Stimulated activated CD4-positive, alpha-beta T cell treated with anti-CD3 and anti-CD28 coated beads, Interleukin-1b, Interleukin-23, amount 100 ng/mL, for 48 hours (primary cell): Measurements from ENCODE around the gene TMEM8B.
A peak's percentile ranks its signal among the peaks of the same experiment; 100 is the strongest.
"Not testable (repeated sequence)": the region's sequence is repeated elsewhere in the genome, so short reads cannot be mapped to it uniquely, and the experiment has no call there.

Source experiments
- DNase-seq: peaks from one replicate; pipeline ENCODE4 v3.0.0-alpha.2; 2020

TMEM8B gene

DNA sequence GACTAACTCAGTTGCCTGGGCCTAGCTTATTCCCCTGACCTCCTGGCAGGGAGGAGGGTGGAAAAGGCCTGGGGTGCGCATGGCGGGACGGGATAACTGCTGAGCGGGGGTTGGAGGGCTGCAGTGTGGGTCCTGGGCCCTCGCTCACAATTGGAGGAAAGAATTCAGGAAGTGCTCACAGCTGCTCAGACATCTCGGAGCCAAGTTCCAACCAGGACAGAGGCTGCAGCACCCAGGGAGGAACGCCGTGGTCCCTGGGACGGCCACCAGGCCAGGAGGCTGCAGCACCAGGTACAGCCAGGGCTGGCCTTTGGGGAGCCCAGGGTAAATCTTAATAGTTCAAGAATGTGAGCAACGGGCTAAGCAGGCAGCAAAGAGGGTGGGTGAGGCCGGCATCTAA lies 80.2 kb downstream of the TMEM8B start, which contains the start of gene SPAAR:
Gene SPAAR (plus strand): TSS at position 217 of the 400 bp plus-strand sequence. CDS start 974 bp downstream, outside the sequence.
- DNase-seq = no peak

DNA sequence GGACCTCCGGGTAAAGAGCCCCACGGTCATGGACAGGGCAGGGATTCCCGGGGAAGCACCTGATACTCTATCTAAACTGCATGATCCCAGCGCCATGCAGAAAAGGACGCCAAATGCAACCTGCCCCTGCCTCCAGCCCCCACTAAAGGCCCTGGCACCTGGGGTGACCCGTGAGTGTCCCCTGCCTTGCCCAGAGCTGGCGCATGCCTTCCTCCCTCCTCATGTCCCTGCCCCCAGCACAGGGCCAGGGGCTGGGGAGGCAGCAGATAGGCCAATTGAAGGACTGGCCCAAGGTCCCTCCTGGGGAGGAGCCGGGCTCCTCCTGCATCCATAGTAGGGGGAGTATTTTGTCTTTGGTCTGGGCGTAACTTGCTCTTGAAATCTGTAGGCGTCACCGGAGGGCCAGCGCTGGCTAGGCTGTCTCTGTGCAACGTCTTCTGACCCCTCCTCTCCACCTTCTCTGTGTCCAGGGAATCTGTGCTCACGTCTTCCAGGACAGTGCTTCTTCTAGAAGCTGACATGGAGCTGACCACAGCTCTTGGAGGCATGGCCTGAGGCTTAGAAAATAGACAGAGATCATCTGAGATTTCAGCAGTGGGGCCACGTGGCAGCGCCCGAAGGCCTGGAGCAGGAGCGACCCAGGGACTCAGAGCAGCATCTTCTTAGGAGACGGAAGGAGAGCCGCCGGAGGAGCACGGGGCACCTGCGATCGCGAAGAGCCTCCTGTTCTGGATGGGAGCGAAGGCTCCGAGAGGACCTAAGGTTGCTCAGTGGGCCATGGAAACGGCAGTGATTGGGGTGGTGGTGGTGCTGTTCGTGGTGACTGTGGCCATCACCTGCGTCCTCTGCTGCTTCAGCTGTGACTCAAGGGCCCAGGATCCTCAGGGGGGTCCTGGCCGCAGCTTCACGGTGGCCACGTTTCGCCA lies 80.9 kb downstream of the TMEM8B start:
- DNase-seq = no peak

DNA sequence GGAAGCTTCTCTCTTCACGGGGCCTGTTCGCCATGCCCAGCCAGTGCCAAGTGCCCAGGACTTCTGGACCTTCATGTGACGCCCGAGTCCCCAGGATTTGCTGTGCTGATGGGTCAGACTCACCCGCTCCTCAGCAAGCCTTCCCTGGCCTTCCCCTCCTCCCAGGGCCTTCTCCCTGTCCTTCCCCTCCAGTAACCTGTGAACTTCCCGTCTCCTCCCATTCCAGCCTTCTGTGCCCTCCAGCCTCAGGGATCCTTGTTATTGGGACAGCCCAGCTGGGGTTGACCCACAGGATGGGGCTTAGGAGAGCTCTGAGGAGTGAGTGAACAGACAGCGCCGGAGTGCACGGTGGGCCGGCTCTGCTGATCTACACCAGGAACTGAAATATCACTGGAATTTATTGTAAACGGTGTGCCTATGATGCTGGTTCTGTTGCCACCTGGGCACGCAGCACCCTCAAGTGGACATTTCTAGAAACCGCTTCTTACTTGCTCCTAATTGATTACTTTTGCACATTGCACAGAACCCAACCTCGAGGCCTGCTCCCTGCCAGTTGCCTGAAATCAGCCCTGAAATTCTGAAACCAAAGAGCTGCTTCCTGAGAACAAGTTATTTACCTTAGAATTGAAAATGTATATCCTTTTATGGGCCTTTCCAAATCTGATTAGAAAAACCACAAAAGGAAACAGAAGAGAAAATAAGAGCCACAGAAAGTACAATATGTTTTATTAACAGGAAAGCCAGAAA lies 81.8 kb downstream of the TMEM8B start:
- DNase-seq = peak; percentile 54

DNA sequence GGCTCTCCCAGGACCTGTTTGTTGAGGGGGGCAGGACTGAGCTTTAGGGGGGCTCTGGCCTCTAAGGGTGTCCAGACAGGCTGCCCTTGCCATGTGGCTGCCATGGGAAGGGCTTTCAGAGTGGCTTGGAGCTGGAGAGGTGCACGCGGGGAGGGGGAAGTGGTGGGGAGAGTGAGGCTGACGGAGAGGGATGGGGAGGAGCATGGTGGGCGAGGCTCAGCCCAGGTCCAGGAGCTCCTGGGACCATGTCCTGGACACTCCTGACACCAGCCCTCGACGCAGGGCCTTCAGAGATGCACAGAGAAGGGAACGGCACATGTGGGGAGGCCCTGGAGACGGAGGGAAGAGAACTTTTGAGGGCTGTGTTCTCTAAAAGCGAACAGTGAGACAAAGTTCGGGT lies 82.7 kb downstream of the TMEM8B start:
- DNase-seq = no peak

DNA sequence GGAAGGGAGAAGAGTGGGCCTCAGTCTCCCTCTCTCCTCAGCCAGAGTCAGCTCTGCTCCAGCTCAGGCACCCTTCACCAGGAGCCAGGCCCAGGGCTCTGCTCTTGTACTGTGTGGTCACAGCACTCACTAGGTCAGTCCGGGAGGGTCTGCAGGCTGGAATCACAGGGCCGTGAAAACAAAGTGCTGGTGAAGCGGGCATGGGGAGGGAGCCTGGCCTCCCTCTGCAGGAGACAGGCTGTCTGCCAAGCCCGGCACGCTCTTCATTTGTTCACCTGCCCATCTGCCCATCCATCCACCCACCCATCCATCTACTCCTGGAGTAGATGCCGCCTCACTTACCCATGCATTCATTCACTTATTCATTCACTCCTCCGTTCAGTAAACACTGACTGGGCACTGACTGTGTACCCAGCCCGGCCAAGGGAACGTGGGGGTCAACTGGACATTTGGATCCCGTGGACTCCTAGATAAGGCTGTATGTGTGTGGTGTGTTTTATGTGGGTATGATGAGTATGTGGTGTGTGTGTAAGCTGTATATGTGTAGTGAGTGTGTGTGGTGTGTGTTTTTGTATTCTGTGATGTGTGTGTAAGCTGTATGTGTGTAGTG lies 83.9 kb downstream of the TMEM8B start:
- no peak for DNase-seq

DNA sequence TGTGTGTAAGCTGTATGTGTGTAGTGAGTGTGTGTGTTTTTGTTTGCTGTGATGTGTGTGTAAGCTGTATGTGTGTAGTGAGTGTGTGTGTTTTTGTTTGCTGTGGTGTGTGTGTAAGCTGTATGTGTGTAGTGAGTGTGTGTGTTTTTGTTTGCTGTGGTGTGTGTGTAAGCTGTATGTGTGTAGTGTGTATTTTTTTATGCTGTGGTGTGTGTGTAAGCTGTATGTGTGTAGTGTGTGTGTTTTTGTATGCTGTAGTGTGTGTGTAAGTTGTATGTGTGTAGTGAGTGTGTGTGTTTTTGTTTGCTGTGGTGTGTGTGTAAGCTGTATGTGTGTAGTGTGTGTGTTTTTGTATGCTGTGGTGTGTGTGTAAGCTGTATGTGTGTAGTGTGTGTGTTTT lies 84.4 kb downstream of the TMEM8B start:
- not testable (repeated sequence) for DNase-seq

DNA sequence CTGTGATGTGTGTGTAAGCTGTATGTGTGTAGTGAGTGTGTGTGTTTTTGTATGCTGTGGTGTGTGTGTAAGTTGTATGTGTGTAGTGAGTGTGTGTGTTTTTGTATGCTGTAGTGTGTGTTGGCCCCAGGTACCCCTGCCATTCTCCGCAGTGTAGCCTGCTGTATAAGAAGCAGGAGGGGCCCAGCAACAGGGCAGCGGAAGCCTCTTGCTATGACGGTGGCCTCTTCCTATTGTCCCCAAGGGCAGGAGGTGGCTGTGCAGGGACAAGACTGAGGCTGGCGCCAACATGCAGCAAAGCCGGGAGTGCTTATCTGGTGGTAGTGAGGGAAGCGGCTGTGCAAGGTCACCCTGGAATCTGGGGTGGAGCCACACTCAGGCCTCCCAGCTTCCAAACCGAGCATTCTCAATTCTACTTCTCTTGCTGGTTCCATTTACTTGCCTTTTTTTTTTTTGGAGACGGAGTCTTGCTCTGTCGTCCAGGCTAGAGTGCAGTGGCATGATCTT lies 85.3 kb downstream of the TMEM8B start:
- no peak for DNase-seq
